WTC11 (cell line): ENCODE measurements around the gene KCNK17. TPM values are rescaled to one million over a fixed set of nuclear protein-coding genes. Genes with fewer than 3 reads are reported as not detected.

ENCODE experiments used
- ATAC-seq: fragments of 200-7000 bp; cut with Tn5 transposase; 2 replicates; pipeline ENCODE4 v1.10.0; 2021; ENCODE audit warnings: mild to moderate bottlenecking, moderate library complexity
- CTCF ChIA-PET: fragments of 300-600 bp; sonication (Branson Sonifier 250); formaldehyde crosslinking; loops from one replicate; lab custom pipeline; 2021; ENCODE audit warnings: antibody characterized with exemption; lab: Charles Lee
- POLR2A ChIA-PET: fragments of 350-600 bp; sonication (Branson Sonifier 250); formaldehyde crosslinking; loops from one replicate; lab custom pipeline; 2021; ENCODE audit warnings: antibody characterized with exemption; lab: Charles Lee
- DNase-seq: peaks from one replicate; pipeline ENCODE4 v3.0.0; 2021; ENCODE audit warnings: low spot score
- H3K27ac Mint-ChIP-seq: 2 replicates; pipeline ENCODE4 v1.8.0; 2021; ENCODE audit warnings: mixed read lengths
- H3K27me3 Mint-ChIP-seq: 2 replicates; pipeline ENCODE4 v1.8.0; 2021; ENCODE audit warnings: low read depth, mild to moderate bottlenecking, moderate library complexity, mixed read lengths
- H3K36me3 Mint-ChIP-seq: 2 replicates; pipeline ENCODE4 v1.8.0; 2021; ENCODE audit warnings: mixed read lengths
- H3K4me1 Mint-ChIP-seq: 2 replicates; pipeline ENCODE4 v1.8.0; 2022; ENCODE audit warnings: mixed read lengths
- H3K4me3 Mint-ChIP-seq: 2 replicates; pipeline ENCODE4 v1.8.0; 2021; ENCODE audit warnings: mild to moderate bottlenecking, moderate library complexity, mixed read lengths
- H3K9me3 Mint-ChIP-seq: 2 replicates; pipeline ENCODE4 v1.8.0; 2021; ENCODE audit warnings: mixed read lengths
- FOXK1 ChIP-seq: sonication (generic); formaldehyde crosslinking; IDR thresholded peaks from 2 replicates; pipeline ENCODE4 v1.8.0; 2022; ENCODE audit warnings: mild to moderate bottlenecking, moderate library complexity, missing genetic modification reagents
- FOXP1 ChIP-seq: sonication (generic); formaldehyde crosslinking; IDR thresholded peaks from 2 replicates; pipeline ENCODE4 v1.8.0; 2022; ENCODE audit warnings: missing genetic modification reagents, mild to moderate bottlenecking, moderate library complexity, borderline replicate concordance
- GRHL2 ChIP-seq: fragments of 250-450 bp; sonication (Bioruptor Pico); IDR thresholded peaks from 2 replicates; pipeline ENCODE4 v1.8.0; 2022; ENCODE audit warnings: mild to moderate bottlenecking, moderate library complexity; ENCODE audit not compliant: insufficient replicate concordance, severe bottlenecking
- IRF2 ChIP-seq: sonication (generic); formaldehyde crosslinking; IDR thresholded peaks from 2 replicates; pipeline ENCODE4 v1.8.0; 2022; ENCODE audit warnings: low read depth, missing genetic modification reagents, borderline replicate concordance
- NR1H2 ChIP-seq: sonication (generic); formaldehyde crosslinking; IDR thresholded peaks from 2 replicates; pipeline ENCODE4 v1.9.0; 2021; ENCODE audit warnings: mild to moderate bottlenecking, moderate library complexity, missing genetic modification reagents
- SOX15 ChIP-seq: fragments of 250-450 bp; sonication (Bioruptor Pico); IDR thresholded peaks from 2 replicates; pipeline ENCODE4 v1.9.0; 2021; ENCODE audit warnings: mild to moderate bottlenecking
- SP1 ChIP-seq: sonication (generic); formaldehyde crosslinking; conservative IDR thresholded peaks from 2 replicates; pipeline ENCODE4 v1.8.1; 2022; ENCODE audit warnings: missing genetic modification reagents
- TEAD1 ChIP-seq: sonication (generic); formaldehyde crosslinking; IDR thresholded peaks from 2 replicates; pipeline ENCODE4 v1.8.0; 2022; ENCODE audit warnings: mild to moderate bottlenecking, missing genetic modification reagents
- ZNF671 ChIP-seq: fragments of 250-450 bp; sonication (Bioruptor Pico); IDR thresholded peaks from 2 replicates; pipeline ENCODE4 v1.8.0; 2021; ENCODE audit warnings: mild to moderate bottlenecking
- total RNA-seq: library from RNA; stranded (reverse); gene quantifications from 3 replicates; pipeline ENCODE4 v1.2.3, GENCODE V29; 2021
- TF ChIP-seq, protein P1 (sequence below): sonication (generic); formaldehyde crosslinking; IDR thresholded peaks from 2 replicates; pipeline ENCODE4 v1.8.1; 2022; ENCODE audit warnings: mild to moderate bottlenecking, moderate library complexity, missing genetic modification reagents
- TF ChIP-seq, protein P2 (sequence below): fragments of 250-450 bp; sonication (Bioruptor Pico); IDR thresholded peaks from 2 replicates; pipeline ENCODE4 v1.9.0; 2021; ENCODE audit warnings: moderate library complexity, mild to moderate bottlenecking, inconsistent platforms, borderline replicate concordance
- TF ChIP-seq, protein P3 (sequence below): sonication (generic); formaldehyde crosslinking; IDR thresholded peaks from 2 replicates; pipeline ENCODE4 v1.8.1; 2022; ENCODE audit warnings: missing genetic modification reagents, borderline replicate concordance
- TF ChIP-seq, protein P4 (sequence below): sonication (generic); formaldehyde crosslinking; IDR thresholded peaks from 2 replicates; pipeline ENCODE4 v1.8.0; 2023; ENCODE audit warnings: mild to moderate bottlenecking, missing genetic modification reagents
- TF ChIP-seq, protein P5 (sequence below): sonication (generic); formaldehyde crosslinking; IDR thresholded peaks from 2 replicates; pipeline ENCODE4 v1.8.1; 2023; ENCODE audit warnings: mild to moderate bottlenecking, missing genetic modification reagents, moderate library complexity

The KCNK17 gene
- total RNA-seq, 1 experiment from 2014 or later: 2.1 TPM

DNA sequence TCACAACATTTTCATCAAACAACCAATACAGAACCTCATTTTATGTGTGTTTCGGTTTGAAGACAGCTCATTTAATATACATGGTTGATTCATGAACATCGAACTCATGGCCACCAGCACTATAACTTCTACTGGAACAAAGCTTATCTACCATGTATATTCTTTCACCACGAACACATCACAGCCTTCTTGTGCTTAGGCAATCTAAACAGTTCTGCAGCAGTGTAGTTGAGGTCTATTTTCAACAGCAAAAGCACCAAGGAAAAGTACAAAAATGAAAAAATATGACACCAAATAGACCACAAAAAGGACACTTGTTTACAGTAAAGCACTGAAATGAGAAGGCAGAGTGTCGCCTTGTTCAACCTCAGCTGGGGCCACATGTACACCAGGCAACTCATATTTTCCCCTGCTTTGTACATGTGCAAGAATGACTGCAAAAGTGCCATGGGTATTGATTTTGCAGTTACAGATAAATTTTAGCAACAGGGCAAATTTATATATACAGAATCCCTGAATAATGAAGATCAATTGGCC lies 59.2 kb downstream of the KCNK17 start:
- ATAC-seq (no peak), DNase-seq (no peak)
- Mint-ChIP-seq H3K27me3 (peaks cover 2% of the 10 kb centered on the region; the same call in 1 of the 2 replicates), H3K27ac (no peak overlapping the region), H3K4me1 (peaks cover 32% of the 10 kb centered on the region), H3K36me3 (peaks cover 15% of the 10 kb centered on the region), H3K4me3 (no peak overlapping the region), H3K9me3 (peaks cover 16% of the 10 kb centered on the region)
- no peak for TF ChIP-seq SOX15 (CRISPR knock-in tag)
- TF ChIP-seq IRF2 (CRISPR knock-in tag): no peak
- TF ChIP-seq FOXK1: no peak
- TF ChIP-seq, protein P1, sequence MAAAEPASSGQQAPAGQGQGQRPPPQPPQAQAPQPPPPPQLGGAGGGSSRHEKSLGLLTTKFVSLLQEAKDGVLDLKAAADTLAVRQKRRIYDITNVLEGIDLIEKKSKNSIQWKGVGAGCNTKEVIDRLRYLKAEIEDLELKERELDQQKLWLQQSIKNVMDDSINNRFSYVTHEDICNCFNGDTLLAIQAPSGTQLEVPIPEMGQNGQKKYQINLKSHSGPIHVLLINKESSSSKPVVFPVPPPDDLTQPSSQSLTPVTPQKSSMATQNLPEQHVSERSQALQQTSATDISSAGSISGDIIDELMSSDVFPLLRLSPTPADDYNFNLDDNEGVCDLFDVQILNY (CRISPR knock-in tag): no peak
- TF ChIP-seq, protein P2, sequence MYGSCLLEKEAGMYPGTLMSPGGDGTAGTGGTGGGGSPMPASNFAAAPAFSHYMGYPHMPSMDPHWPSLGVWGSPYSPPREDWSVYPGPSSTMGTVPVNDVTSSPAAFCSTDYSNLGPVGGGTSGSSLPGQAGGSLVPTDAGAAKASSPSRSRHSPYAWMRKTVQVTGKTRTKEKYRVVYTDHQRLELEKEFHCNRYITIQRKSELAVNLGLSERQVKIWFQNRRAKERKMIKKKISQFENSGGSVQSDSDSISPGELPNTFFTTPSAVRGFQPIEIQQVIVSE (CRISPR knock-in tag): no peak
- POLR2A ChIA-PET: no interaction called here
- CTCF ChIA-PET: interaction anchor here (1.2 to 2.8 kb wide), 3 partner anchors 8 to 47 kb away, joined by 3 to 15 read pairs (median 4); no protein-coding TSS in a partner anchor

DNA sequence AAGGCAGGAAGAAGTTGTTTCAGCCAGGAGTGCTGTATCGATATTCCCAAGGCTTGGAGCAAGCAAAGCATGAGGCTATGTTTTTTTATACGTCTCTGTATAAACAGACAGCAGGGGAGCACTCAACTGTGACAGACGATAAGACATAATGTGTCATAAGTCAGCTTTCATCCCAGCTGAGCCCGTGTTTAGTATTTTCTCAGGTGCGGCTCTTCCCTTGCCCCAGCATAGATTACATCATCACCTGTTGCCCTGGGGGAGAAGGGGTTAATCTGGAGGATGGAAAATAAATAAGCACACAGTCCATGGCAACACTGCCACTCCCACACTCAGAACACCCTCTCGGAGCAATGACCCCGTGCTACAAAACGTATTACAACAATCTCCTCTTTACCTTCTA lies 62.8 kb downstream of the KCNK17 start:
- H3K36me3 Mint-ChIP-seq: peaks cover 15% of the 10 kb centered on the region
- no peak for DNase-seq
- POLR2A ChIA-PET: no interaction called here
- TF ChIP-seq, protein P2 (CRISPR knock-in tag): no peak
- no peak for TF ChIP-seq GRHL2 (CRISPR knock-in tag)
- TF ChIP-seq, protein P3, sequence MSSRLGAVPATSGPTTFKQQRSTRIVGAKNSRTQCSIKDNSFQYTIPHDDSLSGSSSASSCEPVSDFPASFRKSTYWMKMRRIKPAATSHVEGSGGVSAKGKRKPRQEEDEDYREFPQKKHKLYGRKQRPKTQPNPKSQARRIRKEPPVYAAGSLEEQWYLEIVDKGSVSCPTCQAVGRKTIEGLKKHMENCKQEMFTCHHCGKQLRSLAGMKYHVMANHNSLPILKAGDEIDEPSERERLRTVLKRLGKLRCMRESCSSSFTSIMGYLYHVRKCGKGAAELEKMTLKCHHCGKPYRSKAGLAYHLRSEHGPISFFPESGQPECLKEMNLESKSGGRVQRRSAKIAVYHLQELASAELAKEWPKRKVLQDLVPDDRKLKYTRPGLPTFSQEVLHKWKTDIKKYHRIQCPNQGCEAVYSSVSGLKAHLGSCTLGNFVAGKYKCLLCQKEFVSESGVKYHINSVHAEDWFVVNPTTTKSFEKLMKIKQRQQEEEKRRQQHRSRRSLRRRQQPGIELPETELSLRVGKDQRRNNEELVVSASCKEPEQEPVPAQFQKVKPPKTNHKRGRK (CRISPR knock-in tag): no peak
- TF ChIP-seq, all 79 proteins: peak for 0
- H3K4me3 Mint-ChIP-seq: no peak overlapping the region
- peaks cover 13% of the 10 kb centered on the region for H3K4me1 Mint-ChIP-seq
- peaks cover 2% of the 10 kb centered on the region; the same call in 1 of the 2 replicates for H3K27me3 Mint-ChIP-seq
- peaks cover 16% of the 10 kb centered on the region for H3K9me3 Mint-ChIP-seq
- no peak overlapping the region for H3K27ac Mint-ChIP-seq
- no peak for ATAC-seq
- CTCF ChIA-PET: no interaction called here

DNA sequence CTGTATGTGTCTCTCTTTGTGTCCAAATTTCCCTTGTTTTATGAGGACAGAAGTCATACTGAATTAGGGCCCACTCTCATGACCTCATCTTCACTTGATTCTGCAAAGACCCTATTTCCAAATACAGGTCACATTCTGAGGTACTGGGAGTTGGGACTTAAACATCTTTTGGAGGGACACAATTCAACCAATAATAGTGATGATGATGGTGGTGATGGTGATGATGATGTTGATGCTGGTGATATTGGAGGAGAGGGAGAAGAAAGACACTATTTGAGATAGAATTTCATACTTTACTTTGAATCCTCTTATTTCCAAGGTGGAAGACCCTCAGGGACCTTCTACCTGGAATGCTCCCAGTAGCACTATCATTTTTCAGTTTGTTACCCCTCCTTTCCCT lies 63.7 kb downstream of the KCNK17 start:
- POLR2A ChIA-PET: no interaction called here
- DNase-seq: no peak
- Mint-ChIP-seq H3K9me3 (peaks cover 16% of the 10 kb centered on the region), H3K4me3 (no peak overlapping the region), H3K4me1 (peaks cover 9% of the 10 kb centered on the region), H3K27me3 (peaks cover 2% of the 10 kb centered on the region; the same call in 1 of the 2 replicates), H3K27ac (no peak overlapping the region), H3K36me3 (peaks cover 13% of the 10 kb centered on the region)
- CTCF ChIA-PET: no interaction called here
- no peak for ATAC-seq
- TF ChIP-seq TEAD1 (no peak), NR1H2 (no peak), FOXP1 (CRISPR knock-in tag) (no peak), ZNF671 (no peak), SP1 (CRISPR knock-in tag) (no peak)
- TF ChIP-seq, protein P4, sequence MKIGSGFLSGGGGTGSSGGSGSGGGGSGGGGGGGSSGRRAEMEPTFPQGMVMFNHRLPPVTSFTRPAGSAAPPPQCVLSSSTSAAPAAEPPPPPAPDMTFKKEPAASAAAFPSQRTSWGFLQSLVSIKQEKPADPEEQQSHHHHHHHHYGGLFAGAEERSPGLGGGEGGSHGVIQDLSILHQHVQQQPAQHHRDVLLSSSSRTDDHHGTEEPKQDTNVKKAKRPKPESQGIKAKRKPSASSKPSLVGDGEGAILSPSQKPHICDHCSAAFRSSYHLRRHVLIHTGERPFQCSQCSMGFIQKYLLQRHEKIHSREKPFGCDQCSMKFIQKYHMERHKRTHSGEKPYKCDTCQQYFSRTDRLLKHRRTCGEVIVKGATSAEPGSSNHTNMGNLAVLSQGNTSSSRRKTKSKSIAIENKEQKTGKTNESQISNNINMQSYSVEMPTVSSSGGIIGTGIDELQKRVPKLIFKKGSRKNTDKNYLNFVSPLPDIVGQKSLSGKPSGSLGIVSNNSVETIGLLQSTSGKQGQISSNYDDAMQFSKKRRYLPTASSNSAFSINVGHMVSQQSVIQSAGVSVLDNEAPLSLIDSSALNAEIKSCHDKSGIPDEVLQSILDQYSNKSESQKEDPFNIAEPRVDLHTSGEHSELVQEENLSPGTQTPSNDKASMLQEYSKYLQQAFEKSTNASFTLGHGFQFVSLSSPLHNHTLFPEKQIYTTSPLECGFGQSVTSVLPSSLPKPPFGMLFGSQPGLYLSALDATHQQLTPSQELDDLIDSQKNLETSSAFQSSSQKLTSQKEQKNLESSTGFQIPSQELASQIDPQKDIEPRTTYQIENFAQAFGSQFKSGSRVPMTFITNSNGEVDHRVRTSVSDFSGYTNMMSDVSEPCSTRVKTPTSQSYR (CRISPR knock-in tag): no peak
- TF ChIP-seq, protein P5, sequence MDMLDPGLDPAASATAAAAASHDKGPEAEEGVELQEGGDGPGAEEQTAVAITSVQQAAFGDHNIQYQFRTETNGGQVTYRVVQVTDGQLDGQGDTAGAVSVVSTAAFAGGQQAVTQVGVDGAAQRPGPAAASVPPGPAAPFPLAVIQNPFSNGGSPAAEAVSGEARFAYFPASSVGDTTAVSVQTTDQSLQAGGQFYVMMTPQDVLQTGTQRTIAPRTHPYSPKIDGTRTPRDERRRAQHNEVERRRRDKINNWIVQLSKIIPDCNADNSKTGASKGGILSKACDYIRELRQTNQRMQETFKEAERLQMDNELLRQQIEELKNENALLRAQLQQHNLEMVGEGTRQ (CRISPR knock-in tag): no peak
